Right lobe of liver (tissue), 6 donors: ENCODE results near the gene PRLH. TPM values are rescaled to one million over a fixed set of nuclear protein-coding genes. Genes with fewer than 3 reads are reported as not detected.

Experiments used
- ATAC-seq, 4 donors: fragments of 200-7000 bp; cut with Tn5 transposase; one replicate each; pipeline ENCODE4 v1.9.1; 2020; ENCODE audit warnings: mild to moderate bottlenecking in 4 of 4, moderate library complexity in 4 of 4
- DNase-seq, 3 donors: peaks; one replicate each; pipeline ENCODE4 v3.0.0-alpha.2; 2020
- H3K27ac ChIP-seq, 3 donors: fragments of 200-600 bp; one replicate each; pipeline ENCODE4 v1.8.0; 2022
- H3K27me3 ChIP-seq, 2 donors: fragments of 200-600 bp; one replicate each; pipeline ENCODE4 v1.8.0; 2022
- H3K36me3 ChIP-seq, 4 donors: fragments of 200-600 bp; sonication (generic) in 1 of 4; one replicate each; pipeline versions ENCODE4 v1.5.1 to v1.8.0; 2017 to 2022; ENCODE audit warnings: control low read depth in 1 of 4
- H3K4me1 ChIP-seq, 4 donors: fragments of 200-600 bp; sonication (generic) in 1 of 4; one replicate each; pipeline versions ENCODE4 v1.5.1 to v1.8.0; 2017 to 2022; ENCODE audit warnings: control low read depth in 1 of 4
- H3K4me3 ChIP-seq, 3 donors: fragments of 200-600 bp; one replicate each; pipeline ENCODE4 v1.8.0; 2022
- H3K9me3 ChIP-seq, 4 donors: fragments of 200-600 bp; sonication (generic) in 1 of 4; one replicate each; pipeline versions ENCODE4 v1.5.1 to v1.8.0; 2017 to 2022; ENCODE audit warnings: control low read depth in 1 of 4
- CTCF ChIP-seq, 4 donors: fragments of 200-600 bp in 3 of 4; fragments of 450-650 bp in 1 of 4; IDR thresholded peaks; one replicate each; pipeline versions ENCODE4 v1.5.1 to v1.8.0; 2016 to 2022; ENCODE audit warnings: antibody characterized with exemption in 4 of 4, mild to moderate bottlenecking in 2 of 4
- POLR2A ChIP-seq: fragments of 450-650 bp; IDR thresholded peaks from one replicate; pipeline ENCODE4 v1.6.1; 2017; ENCODE audit warnings: antibody characterized with exemption, mild to moderate bottlenecking
- WGBS: methylation state at CpG from one replicate; pipeline ENCODE4 v1.1.6; 2018; ENCODE audit warnings: low coverage, low lambda C conversion rate; ENCODE audit not compliant: insufficient coverage; ENCODE audit errors: missing lambda C conversion rate; 5-methylcytosine and 5-hydroxymethylcytosine counted together
- intact Hi-C, 2 donors: fragments of 100-400 bp; cut with DNase I; formaldehyde crosslinking; loops; one replicate each; pipeline versions ENCODE4 v1.11.2 to v1.14.1; 2022
- total RNA-seq, 6 experiments: library from RNA; depleted of rRNA in 2 of 6; stranded (reverse); fragments of >200 nt in 2 of 6; fragmentation: NEBNext Ultra II Directional in 3 of 6; extraction: Animal tissue kit (Norgen Biotek cat#: 25700) in 3 of 6; gene quantifications; one replicate each; pipeline versions ENCODE4 v1.1.0 to v1.2.4, GENCODE V29; 2016 to 2023
- donor health status: DM: no; HTN: yes; CAD: no.
- donor health status: DM: no; HTN: no; CAD: no.
- donor health status: DM: no; HTN: no; CAD: no.
- donor health status: DM: no; HTN: yes; CAD: no.
- donor health status: DM: no; HTN: yes; CAD: no.

The PRLH gene
- total RNA-seq, 6 experiments from 2014 or later: not detected

- no peak for TF ChIP-seq CTCF (IDR thresholded peaks at IDR 0.05)
- no peak for TF ChIP-seq POLR2A
- H3K4me1 ChIP-seq: peaks cover 0 to 34% (median 13%) of the 10 kb centered on the region in 4 donors
- H3K27me3 ChIP-seq: no peaks in the 10 kb centered on the region
- intact Hi-C loops: loop anchor here in 1 of 2 donors (10.0 kb wide), 1 partner anchor 148 kb away; no protein-coding TSS in a partner anchor
- 100% methylated on average over 1 of the region's 13 CpGs for WGBS
- no peak for ATAC-seq
- H3K27ac ChIP-seq: no peak overlapping the region
- no peak for DNase-seq
- no peaks in the 10 kb centered on the region for H3K9me3 ChIP-seq
- no peak overlapping the region for H3K4me3 ChIP-seq
- H3K36me3 ChIP-seq: no peaks in the 10 kb centered on the region
Observed at GRCh38 chr2:237596520-237597195, 30.3 kb downstream of the PRLH start.

GRCh38 chr2:237597196-237598145 lies 31.1 kb downstream of the PRLH start:
- no peak for ATAC-seq
- intact Hi-C loops: loop anchor here in 1 of 2 donors (10.0 kb wide), 1 partner anchor 147 kb away; no protein-coding TSS in a partner anchor
- Histone ChIP-seq H3K4me1 (peaks cover 0 to 33% (median 13%) of the 10 kb centered on the region in 4 donors), H3K27me3 (no peaks in the 10 kb centered on the region), H3K9me3 (no peaks in the 10 kb centered on the region), H3K4me3 (no peak overlapping the region), H3K27ac (no peak overlapping the region), H3K36me3 (no peaks in the 10 kb centered on the region)
- 78% methylated on average over 14 of the region's 29 CpGs for WGBS
- TF ChIP-seq CTCF (IDR thresholded peaks at IDR 0.05) (no peak), POLR2A (no peak)
- DNase-seq: no peak

GRCh38 chr2:237598468-237599208 lies 32.3 kb downstream of the PRLH start:
- Histone ChIP-seq H3K9me3 (no peaks in the 10 kb centered on the region), H3K36me3 (no peaks in the 10 kb centered on the region), H3K4me1 (peaks cover 0 to 33% (median 13%) of the 10 kb centered on the region in 4 donors), H3K4me3 (no peak overlapping the region), H3K27me3 (no peaks in the 10 kb centered on the region), H3K27ac (no peak overlapping the region)
- no peak for ATAC-seq
- DNase-seq: no peak
- intact Hi-C loops: loop anchor here in 1 of 2 donors (10.0 kb wide), 1 partner anchor 146 kb away; no protein-coding TSS in a partner anchor
- 83% methylated on average over 12 of the region's 14 CpGs for WGBS
- TF ChIP-seq POLR2A: no peak
- no peak for TF ChIP-seq CTCF (IDR thresholded peaks at IDR 0.05)

- intact Hi-C loops: loop anchor here in 1 of 2 donors (10.0 kb wide), 1 partner anchor 145 kb away; no protein-coding TSS in a partner anchor
- no peak for ATAC-seq
- 69% methylated on average over 7 of the region's 9 CpGs for WGBS
- TF ChIP-seq CTCF (IDR thresholded peaks at IDR 0.05) (no peak), POLR2A (no peak)
- peak overlapping the region in 1 of 3 donors; percentile 21 for H3K4me3 ChIP-seq
- DNase-seq: no peak
- peaks cover 0 to 29% (median 10%) of the 10 kb centered on the region in 4 donors for H3K4me1 ChIP-seq
- peak overlapping the region; percentile 73 to 80 (median 75) for H3K27ac ChIP-seq
- no peaks in the 10 kb centered on the region for H3K27me3 ChIP-seq
- H3K9me3 ChIP-seq: no peaks in the 10 kb centered on the region
- H3K36me3 ChIP-seq: no peaks in the 10 kb centered on the region
Observed at GRCh38 chr2:237599465-237600110, 33.2 kb downstream of the PRLH start.
